ENCODE measurements around the gene ABCC12.

ABCC12 gene

DNA sequence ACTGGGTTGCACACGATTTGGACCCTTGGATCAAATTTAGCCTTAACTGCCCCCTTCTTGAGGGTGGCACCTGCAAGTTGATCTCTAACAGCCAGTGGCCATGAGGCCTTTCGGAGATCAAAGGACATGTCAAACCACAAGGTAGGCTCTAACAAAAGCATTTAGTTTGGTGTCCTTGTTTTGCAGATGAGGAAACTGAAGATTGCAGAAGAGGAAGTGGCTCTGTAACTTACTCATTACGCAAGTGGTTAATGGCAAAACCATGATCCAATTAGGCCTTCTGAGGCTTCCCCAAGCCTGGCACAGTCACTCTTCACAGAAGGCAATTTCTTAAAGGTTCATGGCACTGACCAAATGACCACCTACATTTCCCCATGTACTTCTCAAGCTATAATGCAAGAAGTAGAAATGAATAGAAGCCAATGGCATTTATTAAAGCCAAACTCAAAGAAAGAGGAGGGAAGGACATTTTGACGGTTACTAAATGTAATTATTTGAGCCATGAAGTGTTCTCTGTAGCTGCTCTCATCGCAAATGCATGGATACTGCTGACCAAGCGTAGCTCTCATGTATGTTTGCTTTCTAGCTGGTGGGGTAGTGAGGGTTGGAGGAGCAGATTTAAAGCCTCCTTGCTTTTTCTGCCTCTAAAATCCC, 32.8 kb upstream of the ABCC12 start:
- H4K8ac ChIP-seq (ENCODE audit: low read length) = no peak overlapping the region
- H4K91ac ChIP-seq (ENCODE audit: low read length) = no peak overlapping the region
- H3K27me3 ChIP-seq (ENCODE audit: control insufficient read depth in 1 of 2, insufficient read depth in 1 of 2, low read length in 2 of 2) = peaks cover 17 to 21% of the 10 kb centered on the region in 2 experiments
- no peak overlapping the region for H3K4me3 ChIP-seq (ENCODE audit: insufficient read depth in 1 of 2, low read depth in 1 of 2, low read length in 2 of 2)
- H3K36me3 ChIP-seq (ENCODE audit: control insufficient read depth in 1 of 2, insufficient read depth in 2 of 2, low read depth in 1 of 2, low read length in 2 of 2) = no peaks in the 10 kb centered on the region
- no peak overlapping the region for H2AK5ac ChIP-seq (ENCODE audit: low read length, severe bottlenecking)
- H3K4me1 ChIP-seq (ENCODE audit: control insufficient read depth, insufficient read depth, low read depth, low read length) = no peaks in the 10 kb centered on the region
- H3K4ac ChIP-seq (ENCODE audit: low read depth in 1 of 2, low read length in 2 of 2) = no peak overlapping the region
- no peak overlapping the region for H2BK12ac ChIP-seq (ENCODE audit: low read length in 2 of 2)
- no peak overlapping the region for H3K9ac ChIP-seq (ENCODE audit: low read length)
- H3K27ac ChIP-seq (ENCODE audit: low read length, poor library complexity, severe bottlenecking) = no peak overlapping the region
- WGBS = 89% methylated on average over 6 of the region's 6 CpGs
- no peaks in the 10 kb centered on the region for H3K79me1 ChIP-seq (replicated peaks; ENCODE audit: low read length, poor library complexity, severe bottlenecking)
- no peak overlapping the region for H2BK5ac ChIP-seq (ENCODE audit: low read depth, low read length, poor library complexity, severe bottlenecking)
- no peak overlapping the region for H3K18ac ChIP-seq (ENCODE audit: low read depth in 1 of 2, low read length in 2 of 2)
- no peak overlapping the region for H3K23ac ChIP-seq (ENCODE audit: low read length in 2 of 2)
- H3K9me3 ChIP-seq (ENCODE audit: control insufficient read depth, low read length) = no peaks in the 10 kb centered on the region
- no peak overlapping the region for H3K14ac ChIP-seq (ENCODE audit: low read length in 2 of 2)
- no peak overlapping the region for H2BK15ac ChIP-seq (ENCODE audit: low read depth, poor library complexity, severe bottlenecking)
- no peak overlapping the region for H2AFZ ChIP-seq (ENCODE audit: low read depth, low read length)
- no peak overlapping the region for H2BK120ac ChIP-seq (ENCODE audit: low read depth, low read length)
- no peak for DNase-seq
- H3K4me2 ChIP-seq (ENCODE audit: low read length, poor library complexity, severe bottlenecking) = no peak overlapping the region

- H3K27ac ChIP-seq (ENCODE audit: low read length, poor library complexity, severe bottlenecking) = no peak overlapping the region
- no peak overlapping the region for H2BK5ac ChIP-seq (ENCODE audit: low read depth, low read length, poor library complexity, severe bottlenecking)
- H3K9ac ChIP-seq (ENCODE audit: low read length) = no peak overlapping the region
- no peak overlapping the region for H3K23ac ChIP-seq (ENCODE audit: low read length in 2 of 2)
- no peaks in the 10 kb centered on the region for H3K36me3 ChIP-seq (ENCODE audit: control insufficient read depth in 1 of 2, insufficient read depth in 2 of 2, low read depth in 1 of 2, low read length in 2 of 2)
- H2AFZ ChIP-seq (ENCODE audit: low read depth, low read length) = no peak overlapping the region
- H3K9me3 ChIP-seq (ENCODE audit: control insufficient read depth, low read length) = no peaks in the 10 kb centered on the region
- no peak overlapping the region for H2BK15ac ChIP-seq (ENCODE audit: low read depth, poor library complexity, severe bottlenecking)
- H4K8ac ChIP-seq (ENCODE audit: low read length) = no peak overlapping the region
- DNase-seq = no peak
- no peak overlapping the region for H2BK12ac ChIP-seq (ENCODE audit: low read length in 2 of 2)
- no peak overlapping the region for H4K91ac ChIP-seq (ENCODE audit: low read length)
- no peak overlapping the region for H3K4ac ChIP-seq (ENCODE audit: low read depth in 1 of 2, low read length in 2 of 2)
- no peaks in the 10 kb centered on the region for H3K4me1 ChIP-seq (ENCODE audit: control insufficient read depth, insufficient read depth, low read depth, low read length)
- H3K14ac ChIP-seq (ENCODE audit: low read length in 2 of 2) = no peak overlapping the region
- no peak overlapping the region for H2BK120ac ChIP-seq (ENCODE audit: low read depth, low read length)
- no peaks in the 10 kb centered on the region for H3K79me1 ChIP-seq (replicated peaks; ENCODE audit: low read length, poor library complexity, severe bottlenecking)
- no peak overlapping the region for H3K18ac ChIP-seq (ENCODE audit: low read depth in 1 of 2, low read length in 2 of 2)
- no peak overlapping the region for H3K4me2 ChIP-seq (ENCODE audit: low read length, poor library complexity, severe bottlenecking)
- no peak overlapping the region for H2AK5ac ChIP-seq (ENCODE audit: low read length, severe bottlenecking)
- 69% methylated on average over 3 of the region's 4 CpGs for WGBS
- H3K4me3 ChIP-seq (ENCODE audit: insufficient read depth in 1 of 2, low read depth in 1 of 2, low read length in 2 of 2) = no peak overlapping the region
- H3K27me3 ChIP-seq (ENCODE audit: control insufficient read depth in 1 of 2, insufficient read depth in 1 of 2, low read length in 2 of 2) = peaks cover 17 to 21% of the 10 kb centered on the region in 2 experiments
Measured at GRCh38 chr16:48187779-48188178, 32.0 kb upstream of the ABCC12 start.

DNA sequence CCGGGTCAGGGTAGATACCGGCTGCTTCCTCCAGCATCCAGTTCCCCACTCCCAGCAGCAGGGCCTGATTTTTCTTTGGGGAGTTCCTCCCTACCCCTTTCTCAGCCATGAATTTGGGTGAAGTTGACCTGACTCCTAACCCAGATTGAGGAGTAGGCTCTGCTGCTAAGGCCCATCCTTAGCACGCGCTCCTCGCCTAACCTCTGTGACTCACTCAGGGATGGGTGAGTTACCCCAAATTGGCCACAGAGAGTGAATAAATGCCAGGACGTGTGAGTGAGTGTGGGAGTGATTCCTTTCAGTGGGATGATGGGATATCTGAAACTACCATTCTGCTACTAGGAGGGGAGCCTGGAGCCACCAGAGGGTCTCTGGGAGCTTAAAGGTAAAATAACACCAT, 28.9 kb upstream of the ABCC12 start:
- no peak overlapping the region for H2BK5ac ChIP-seq (ENCODE audit: low read depth, low read length, poor library complexity, severe bottlenecking)
- no peak overlapping the region for H4K91ac ChIP-seq (ENCODE audit: low read length)

GRCh38 chr16:48182979-48183537, 27.3 kb upstream of the ABCC12 start:
- no peak overlapping the region for H3K18ac ChIP-seq (ENCODE audit: low read depth in 1 of 2, low read length in 2 of 2)
- H3K9ac ChIP-seq (ENCODE audit: low read length) = no peak overlapping the region
- H4K8ac ChIP-seq (ENCODE audit: low read length) = no peak overlapping the region
- H3K4me3 ChIP-seq (ENCODE audit: insufficient read depth in 1 of 2, low read depth in 1 of 2, low read length in 2 of 2) = no peak overlapping the region
- no peaks in the 10 kb centered on the region for H3K36me3 ChIP-seq (ENCODE audit: control insufficient read depth in 1 of 2, insufficient read depth in 2 of 2, low read depth in 1 of 2, low read length in 2 of 2)
- no peak overlapping the region for H2AK5ac ChIP-seq (ENCODE audit: low read length, severe bottlenecking)
- H2BK120ac ChIP-seq (ENCODE audit: low read depth, low read length) = no peak overlapping the region
- DNase-seq = no peak
- H2BK15ac ChIP-seq (ENCODE audit: low read depth, poor library complexity, severe bottlenecking) = no peak overlapping the region
- H3K23ac ChIP-seq (ENCODE audit: low read length in 2 of 2) = no peak overlapping the region
- no peaks in the 10 kb centered on the region for H3K4me1 ChIP-seq (ENCODE audit: control insufficient read depth, insufficient read depth, low read depth, low read length)
- no peak overlapping the region for H2BK12ac ChIP-seq (ENCODE audit: low read length in 2 of 2)
- H3K4me2 ChIP-seq (ENCODE audit: low read length, poor library complexity, severe bottlenecking) = no peak overlapping the region
- 91% methylated on average over 8 of the region's 8 CpGs for WGBS
- H3K27me3 ChIP-seq (ENCODE audit: control insufficient read depth in 1 of 2, insufficient read depth in 1 of 2, low read length in 2 of 2) = peaks cover 17 to 32% of the 10 kb centered on the region in 2 experiments
- no peak overlapping the region for H3K14ac ChIP-seq (ENCODE audit: low read length in 2 of 2)
- no peak overlapping the region for H2AFZ ChIP-seq (ENCODE audit: low read depth, low read length)
- H3K79me1 ChIP-seq (replicated peaks; ENCODE audit: low read length, poor library complexity, severe bottlenecking) = no peaks in the 10 kb centered on the region
- H3K27ac ChIP-seq (ENCODE audit: low read length, poor library complexity, severe bottlenecking) = no peak overlapping the region
- no peak overlapping the region for H4K91ac ChIP-seq (ENCODE audit: low read length)
- no peak overlapping the region for H3K4ac ChIP-seq (ENCODE audit: low read depth in 1 of 2, low read length in 2 of 2)
- no peak overlapping the region for H2BK5ac ChIP-seq (ENCODE audit: low read depth, low read length, poor library complexity, severe bottlenecking)
- no peaks in the 10 kb centered on the region for H3K9me3 ChIP-seq (ENCODE audit: control insufficient read depth, low read length)

More for the DNA sequence above, 28.9 kb upstream of the ABCC12 start:
- Histone ChIP-seq H3K9ac (ENCODE audit: low read length) (no peak overlapping the region), H2BK120ac (ENCODE audit: low read depth, low read length) (no peak overlapping the region), H3K23ac (ENCODE audit: low read length in 2 of 2) (no peak overlapping the region), H3K4me3 (ENCODE audit: insufficient read depth in 1 of 2, low read depth in 1 of 2, low read length in 2 of 2) (no peak overlapping the region), H3K14ac (ENCODE audit: low read length in 2 of 2) (no peak overlapping the region), H3K4me2 (ENCODE audit: low read length, poor library complexity, severe bottlenecking) (no peak overlapping the region), H3K27me3 (ENCODE audit: control insufficient read depth in 1 of 2, insufficient read depth in 1 of 2, low read length in 2 of 2) (peaks cover 15 to 22% of the 10 kb centered on the region in 2 experiments), H2AFZ (ENCODE audit: low read depth, low read length) (no peak overlapping the region), H2BK15ac (ENCODE audit: low read depth, poor library complexity, severe bottlenecking) (no peak overlapping the region), H3K36me3 (ENCODE audit: control insufficient read depth in 1 of 2, insufficient read depth in 2 of 2, low read depth in 1 of 2, low read length in 2 of 2) (no peaks in the 10 kb centered on the region), H3K4me1 (ENCODE audit: control insufficient read depth, insufficient read depth, low read depth, low read length) (no peaks in the 10 kb centered on the region), H3K4ac (ENCODE audit: low read depth in 1 of 2, low read length in 2 of 2) (no peak overlapping the region), H3K79me1 (replicated peaks; ENCODE audit: low read length, poor library complexity, severe bottlenecking) (no peaks in the 10 kb centered on the region), H4K8ac (ENCODE audit: low read length) (no peak overlapping the region), H3K18ac (ENCODE audit: low read depth in 1 of 2, low read length in 2 of 2) (no peak overlapping the region), H3K9me3 (ENCODE audit: control insufficient read depth, low read length) (no peaks in the 10 kb centered on the region), H2BK12ac (ENCODE audit: low read length in 2 of 2) (no peak overlapping the region), H2AK5ac (ENCODE audit: low read length, severe bottlenecking) (no peak overlapping the region), H3K27ac (ENCODE audit: low read length, poor library complexity, severe bottlenecking) (no peak overlapping the region)
- no peak for DNase-seq
- WGBS = 94% methylated on average over 6 of the region's 6 CpGs

Data from mesenchymal stem cell (in vitro differentiated cells and primary cell).